Panc1 (cell line): ENCODE data around the gene EPHB1. TPM values are rescaled to one million over a fixed set of nuclear protein-coding genes. Genes with fewer than 3 reads are reported as not detected.

Source experiments
- ATAC-seq: fragments of 200-7000 bp; cut with Tn5 transposase; 2 replicates; pipeline ENCODE4 v1.9.1; 2020; ENCODE audit warnings: mild to moderate bottlenecking, moderate library complexity
- BruUV-seq: library from RNA; stranded (reverse); fragments of 400-500 nt; replicated peaks from 2 replicates; lab custom pipeline; 2021; lab: Mats Ljungman, UMichigan
- CTCF ChIA-PET: fragments of 300-600 bp; sonication (Branson Sonifier 250); formaldehyde crosslinking; loops from one replicate; lab custom pipeline; 2022; ENCODE audit warnings: antibody characterized with exemption; lab: Charles Lee
- POLR2A ChIA-PET: fragments of 300-600 bp; sonication (Branson Sonifier 250); formaldehyde crosslinking; loops from one replicate; lab custom pipeline; 2022; ENCODE audit warnings: antibody characterized with exemption; lab: Charles Lee
- DNase-seq: peaks from one replicate; pipeline ENCODE4 v3.0.0-alpha.2; 2010; ENCODE audit warnings: low read depth, low spot score
- H3K27ac ChIP-seq: 2 replicates; pipeline ENCODE4 v1.5.1; 2011; ENCODE audit warnings: mild to moderate bottlenecking, low read length, inconsistent platforms
- H3K27me3 ChIP-seq: fragments of 200-500 bp; sonication (Bioruptor generic); 2 replicates; pipeline ENCODE4 v1.6.0; 2014; ENCODE audit warnings: low read length, inconsistent platforms; ENCODE audit not compliant: control insufficient read depth, insufficient read depth
- H3K36me3 ChIP-seq: fragments of 200-500 bp; sonication (Bioruptor generic); 2 replicates; pipeline ENCODE4 v1.5.1; 2014; ENCODE audit warnings: inconsistent platforms, mild to moderate bottlenecking, low read length, moderate library complexity; ENCODE audit not compliant: control insufficient read depth, insufficient read depth
- H3K4me1 ChIP-seq: 2 replicates; pipeline ENCODE4 v1.5.1; 2011; ENCODE audit warnings: inconsistent platforms, mild to moderate bottlenecking, low read length, moderate library complexity; ENCODE audit not compliant: control insufficient read depth, insufficient read depth
- H3K4me3 ChIP-seq, 2 experiments: 2 replicates each; pipeline ENCODE4 v1.5.1; 2011 to 2012; ENCODE audit warnings: low read depth in 2 of 2, low read length in 2 of 2, mild to moderate bottlenecking in 2 of 2, inconsistent platforms in 1 of 2, moderate library complexity in 1 of 2
- H3K9me3 ChIP-seq: fragments of 200-500 bp; sonication (Bioruptor generic); 2 replicates; pipeline ENCODE4 v1.5.1; 2014; ENCODE audit warnings: low read depth, mild to moderate bottlenecking, inconsistent platforms, low read length, moderate library complexity; ENCODE audit not compliant: control insufficient read depth, insufficient read depth
- CTCF ChIP-seq: fragments of 450-650 bp; IDR thresholded peaks from 2 replicates; pipeline ENCODE4 v1.5.1; 2017; ENCODE audit warnings: mild to moderate bottlenecking
- POLR2AphosphoS5 ChIP-seq: IDR thresholded peaks from 2 replicates; pipeline ENCODE4 v1.6.1; 2012; ENCODE audit warnings: mild to moderate bottlenecking, low read depth, low read length, moderate library complexity
- SIN3A ChIP-seq: IDR thresholded peaks from 2 replicates; pipeline ENCODE4 v1.6.1; 2012; ENCODE audit warnings: low read depth, mild to moderate bottlenecking, low read length, moderate library complexity, borderline replicate concordance; ENCODE audit not compliant: insufficient read depth
- TCF7L2 ChIP-seq: IDR thresholded peaks from 2 replicates; pipeline ENCODE4 v1.6.1; 2011; ENCODE audit warnings: mild to moderate bottlenecking, low read depth, low read length, inconsistent platforms
- in situ Hi-C: cut with HindIII; loops from 2 replicates; pipeline ENCODE4 v1.10.0; 2016; ENCODE audit warnings: low sequenced_read_pairs, low pct_unique_long_range_greater_than_20kb
- intact Hi-C: fragments of 100-400 bp; cut with micrococcal nuclease; formaldehyde crosslinking; loops from one replicate; pipeline ENCODE4 v1.10.0; 2022; ENCODE audit not compliant: unreplicated experiment
- total RNA-seq: library from RNA; stranded (reverse); gene quantifications from one replicate; pipeline ENCODE4 v1.2.1, GENCODE V29; 2021; ENCODE audit not compliant: unreplicated experiment
- TF ChIP-seq, protein P1 (sequence below), 2 experiments: IDR thresholded peaks; 2 replicates each; pipeline ENCODE4 v1.6.1; 2011 to 2012; ENCODE audit warnings: low read depth in 2 of 2, control low read depth in 1 of 2, low read length in 1 of 2, mild to moderate bottlenecking in 1 of 2, moderate library complexity in 1 of 2; ENCODE audit not compliant: insufficient read depth in 1 of 2

Gene EPHB1
- total RNA-seq, 1 experiment from 2014 or later = 0.46 TPM

GRCh38 chr3:134928819-134929218 lies 133.8 kb downstream of the EPHB1 start:
- H3K27me3 ChIP-seq = no peaks in the 10 kb centered on the region
- ChIA-PET CTCF (no interaction called here), POLR2A (no interaction called here)
- in situ Hi-C loops (no loop called here), intact Hi-C loops (no loop called here)
- H3K9me3 ChIP-seq = no peaks in the 10 kb centered on the region
- H3K4me3 ChIP-seq = no peak overlapping the region
- no peak for DNase-seq
- no peaks in the 10 kb centered on the region for H3K4me1 ChIP-seq
- no peak overlapping the region for H3K27ac ChIP-seq
- no TSS peak for BruUV-seq
- no peak for ATAC-seq
- TF ChIP-seq POLR2AphosphoS5 (no peak), TCF7L2 (no peak), SIN3A (no peak), CTCF (no peak)
- TF ChIP-seq, protein P1, sequence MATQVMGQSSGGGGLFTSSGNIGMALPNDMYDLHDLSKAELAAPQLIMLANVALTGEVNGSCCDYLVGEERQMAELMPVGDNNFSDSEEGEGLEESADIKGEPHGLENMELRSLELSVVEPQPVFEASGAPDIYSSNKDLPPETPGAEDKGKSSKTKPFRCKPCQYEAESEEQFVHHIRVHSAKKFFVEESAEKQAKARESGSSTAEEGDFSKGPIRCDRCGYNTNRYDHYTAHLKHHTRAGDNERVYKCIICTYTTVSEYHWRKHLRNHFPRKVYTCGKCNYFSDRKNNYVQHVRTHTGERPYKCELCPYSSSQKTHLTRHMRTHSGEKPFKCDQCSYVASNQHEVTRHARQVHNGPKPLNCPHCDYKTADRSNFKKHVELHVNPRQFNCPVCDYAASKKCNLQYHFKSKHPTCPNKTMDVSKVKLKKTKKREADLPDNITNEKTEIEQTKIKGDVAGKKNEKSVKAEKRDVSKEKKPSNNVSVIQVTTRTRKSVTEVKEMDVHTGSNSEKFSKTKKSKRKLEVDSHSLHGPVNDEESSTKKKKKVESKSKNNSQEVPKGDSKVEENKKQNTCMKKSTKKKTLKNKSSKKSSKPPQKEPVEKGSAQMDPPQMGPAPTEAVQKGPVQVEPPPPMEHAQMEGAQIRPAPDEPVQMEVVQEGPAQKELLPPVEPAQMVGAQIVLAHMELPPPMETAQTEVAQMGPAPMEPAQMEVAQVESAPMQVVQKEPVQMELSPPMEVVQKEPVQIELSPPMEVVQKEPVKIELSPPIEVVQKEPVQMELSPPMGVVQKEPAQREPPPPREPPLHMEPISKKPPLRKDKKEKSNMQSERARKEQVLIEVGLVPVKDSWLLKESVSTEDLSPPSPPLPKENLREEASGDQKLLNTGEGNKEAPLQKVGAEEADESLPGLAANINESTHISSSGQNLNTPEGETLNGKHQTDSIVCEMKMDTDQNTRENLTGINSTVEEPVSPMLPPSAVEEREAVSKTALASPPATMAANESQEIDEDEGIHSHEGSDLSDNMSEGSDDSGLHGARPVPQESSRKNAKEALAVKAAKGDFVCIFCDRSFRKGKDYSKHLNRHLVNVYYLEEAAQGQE (IDR thresholded peaks at IDR 0.05; ENCODE audit: insufficient read depth in 1 of 2, low read depth in 2 of 2, low read length in 1 of 2) = no peak
- H3K36me3 ChIP-seq = no peaks in the 10 kb centered on the region

DNA sequence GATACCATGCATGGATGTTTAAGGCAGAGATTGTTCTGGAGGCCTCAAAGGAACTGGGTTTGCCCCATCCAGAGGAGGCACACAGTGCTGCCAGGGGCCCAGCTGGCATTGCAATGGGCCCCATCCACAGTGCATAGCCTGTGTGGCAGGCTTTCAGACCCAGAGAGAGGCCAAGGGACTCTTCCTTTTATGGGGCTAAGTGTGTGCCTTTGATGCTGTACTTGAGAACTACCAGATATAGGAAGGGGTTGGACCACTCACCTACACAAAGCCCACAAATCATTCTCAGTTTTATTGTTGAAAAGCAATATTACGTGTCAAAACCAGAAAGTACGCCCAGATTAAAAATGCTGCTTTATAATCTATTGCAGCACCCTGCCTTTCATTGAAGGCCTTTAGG lies 134.9 kb downstream of the EPHB1 start:
- H3K4me1 ChIP-seq = no peaks in the 10 kb centered on the region
- no peak for DNase-seq
- intact Hi-C loops = no loop called here
- in situ Hi-C loops = no loop called here
- no TSS peak for BruUV-seq
- no peaks in the 10 kb centered on the region for H3K36me3 ChIP-seq
- no peak for ATAC-seq
- H3K4me3 ChIP-seq = no peak overlapping the region
- ChIA-PET CTCF (no interaction called here), POLR2A (no interaction called here)
- no peak overlapping the region for H3K27ac ChIP-seq
- no peaks in the 10 kb centered on the region for H3K9me3 ChIP-seq
- TF ChIP-seq TCF7L2 (no peak), SIN3A (no peak), CTCF (no peak), POLR2AphosphoS5 (no peak)
- TF ChIP-seq, protein P1 (IDR thresholded peaks at IDR 0.05; ENCODE audit: insufficient read depth in 1 of 2, low read depth in 2 of 2, low read length in 1 of 2) = no peak
- no peaks in the 10 kb centered on the region for H3K27me3 ChIP-seq
